Ovary (tissue), 9 donors: ENCODE data around the gene ITSN1. TPM values are rescaled to one million over a fixed set of nuclear protein-coding genes. Genes with fewer than 3 reads are reported as not detected.

Source experiments
- DNase-seq, 5 donors: peaks; one replicate each; pipeline ENCODE4 v3.0.0-alpha.2; 2019 to 2020
- H3K27ac ChIP-seq, 2 donors: fragments of 200-600 bp; one replicate each; pipeline versions ENCODE4 v1.5.1 to v1.8.0; 2019 to 2022
- H3K27me3 ChIP-seq: fragments of 200-600 bp; one replicate; pipeline ENCODE4 v1.8.0; 2022
- H3K36me3 ChIP-seq: fragments of 200-600 bp; sonication (generic); one replicate; pipeline ENCODE4 v1.5.1; 2019
- H3K4me1 ChIP-seq: one replicate; pipeline ENCODE4 v1.8.1; 2013; ENCODE audit warnings: mild to moderate bottlenecking, moderate library complexity; ENCODE audit not compliant: insufficient read depth
- H3K4me3 ChIP-seq: fragments of 200-600 bp; sonication (generic); one replicate; pipeline ENCODE4 v1.5.1; 2017
- H3K9me3 ChIP-seq, 2 donors: fragments of 200-600 bp in 1 of 2; sonication (generic) in 1 of 2; one replicate each; pipeline versions ENCODE4 v1.5.1 to v1.8.1; 2013 to 2019; ENCODE audit warnings: mild to moderate bottlenecking in 1 of 2, moderate library complexity in 1 of 2
- EP300 ChIP-seq: sonication (generic); formaldehyde crosslinking; IDR thresholded peaks from one replicate; pipeline ENCODE4 v1.6.1; 2017; ENCODE audit warnings: antibody characterized with exemption
- POLR2A ChIP-seq: fragments of 450-650 bp; IDR thresholded peaks from one replicate; pipeline ENCODE4 v1.6.1; 2017; ENCODE audit warnings: antibody characterized with exemption, mild to moderate bottlenecking, moderate library complexity
- WGBS, 3 donors: extraction: QIAGEN DNeasy Blood & Tissue Kit in 1 of 3; methylation state at CpG; one replicate each; pipeline versions ENCODE4 v1.1.5 to v1.1.7; 2013 to 2017; 5-methylcytosine and 5-hydroxymethylcytosine counted together
- intact Hi-C, 4 donors: fragments of 100-400 bp; cut with DNase I; formaldehyde crosslinking; loops; one replicate each; pipeline versions ENCODE4 v1.11.0 to v1.15.1; 2022 to 2023
- polyA plus RNA-seq, 2 donors: library from polyadenylated mRNA; stranded (reverse); fragments of 200-250 nt in 1 of 2; fragments of 350-450 nt in 1 of 2; fragmentation: Illumina TruSeq in 1 of 2; extraction: RNeasy Lipid Tissue Mini Kit (QIAGEN cat#74804) in 1 of 2; gene quantifications; one replicate each; pipeline ENCODE4 v1.2.3, GENCODE V29; 2013 to 2014
- total RNA-seq, 7 donors: library from RNA; depleted of rRNA in 2 of 7; stranded (reverse); fragments of >200 nt in 2 of 7; fragmentation: NEBNext Ultra II Directional in 3 of 7; extraction: Animal tissue kit (Norgen Biotek cat#: 25700) in 3 of 7; gene quantifications; one replicate each; pipeline versions ENCODE4 v1.1.0 to v1.2.4, GENCODE V29; 2016 to 2023
- TF ChIP-seq, protein P1 (sequence below), 3 donors: fragments of 450-650 bp in 2 of 3; fragments of 200-600 bp in 1 of 3; IDR thresholded peaks; one replicate each; pipeline versions ENCODE4 v1.5.1 to v1.8.0; 2016 to 2022; ENCODE audit warnings: antibody characterized with exemption in 3 of 3, mild to moderate bottlenecking in 1 of 3
- donor health status: DM: no; HTN: no; CAD: no; lungs with moderate emphysema.
- donor health status: DM: no; HTN: no; CAD: no.
- donor health status: Bipolar disorder and iron deficiency.
- donor health status: DM: yes; HTN: yes; CAD: no.
- donor health status: DM: no; HTN: no; CAD: no.
- donor health status: DM: yes; HTN: yes; CAD: no.

The ITSN1 gene
- total and polyA plus RNA-seq, 9 donors = 22.6 to 61.3 (median 36.4) TPM

DNA sequence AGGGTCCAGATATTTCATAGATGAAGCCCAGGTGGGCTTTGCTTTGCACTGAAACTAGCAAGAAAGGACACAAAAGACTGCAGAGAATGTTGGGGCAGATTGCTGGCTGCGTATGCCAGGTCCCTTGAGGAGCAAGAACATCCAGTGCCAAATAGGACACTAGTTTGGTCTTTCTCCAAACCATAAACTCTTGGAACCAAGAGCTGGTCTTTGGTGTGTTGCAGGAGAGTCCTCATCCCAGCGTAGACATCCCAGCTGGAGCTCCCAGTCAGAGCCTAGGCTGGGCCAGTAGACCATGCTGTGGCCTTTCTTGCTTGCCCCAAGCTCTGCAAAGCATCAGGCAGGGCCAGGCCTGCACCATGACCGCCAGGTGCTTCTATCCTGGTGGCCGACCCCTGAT lies 185.8 kb downstream of the ITSN1 start:
- TF ChIP-seq EP300 (no peak), POLR2A (no peak)
- TF ChIP-seq, protein P1, sequence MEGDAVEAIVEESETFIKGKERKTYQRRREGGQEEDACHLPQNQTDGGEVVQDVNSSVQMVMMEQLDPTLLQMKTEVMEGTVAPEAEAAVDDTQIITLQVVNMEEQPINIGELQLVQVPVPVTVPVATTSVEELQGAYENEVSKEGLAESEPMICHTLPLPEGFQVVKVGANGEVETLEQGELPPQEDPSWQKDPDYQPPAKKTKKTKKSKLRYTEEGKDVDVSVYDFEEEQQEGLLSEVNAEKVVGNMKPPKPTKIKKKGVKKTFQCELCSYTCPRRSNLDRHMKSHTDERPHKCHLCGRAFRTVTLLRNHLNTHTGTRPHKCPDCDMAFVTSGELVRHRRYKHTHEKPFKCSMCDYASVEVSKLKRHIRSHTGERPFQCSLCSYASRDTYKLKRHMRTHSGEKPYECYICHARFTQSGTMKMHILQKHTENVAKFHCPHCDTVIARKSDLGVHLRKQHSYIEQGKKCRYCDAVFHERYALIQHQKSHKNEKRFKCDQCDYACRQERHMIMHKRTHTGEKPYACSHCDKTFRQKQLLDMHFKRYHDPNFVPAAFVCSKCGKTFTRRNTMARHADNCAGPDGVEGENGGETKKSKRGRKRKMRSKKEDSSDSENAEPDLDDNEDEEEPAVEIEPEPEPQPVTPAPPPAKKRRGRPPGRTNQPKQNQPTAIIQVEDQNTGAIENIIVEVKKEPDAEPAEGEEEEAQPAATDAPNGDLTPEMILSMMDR (IDR thresholded peaks at IDR 0.05) = no peak
- no peak overlapping the region for H3K4me3 ChIP-seq
- no peaks in the 10 kb centered on the region for H3K36me3 ChIP-seq
- WGBS, 3 donors = 81 to 94% (median 88%) methylated on average over 4 of the region's 4 CpGs
- no peak overlapping the region for H3K27ac ChIP-seq
- H3K27me3 ChIP-seq = no peaks in the 10 kb centered on the region
- peaks cover 15% of the 10 kb centered on the region for H3K4me1 ChIP-seq
- DNase-seq = no peak
- intact Hi-C loops = no loop called here
- no peaks in the 10 kb centered on the region for H3K9me3 ChIP-seq

DNA sequence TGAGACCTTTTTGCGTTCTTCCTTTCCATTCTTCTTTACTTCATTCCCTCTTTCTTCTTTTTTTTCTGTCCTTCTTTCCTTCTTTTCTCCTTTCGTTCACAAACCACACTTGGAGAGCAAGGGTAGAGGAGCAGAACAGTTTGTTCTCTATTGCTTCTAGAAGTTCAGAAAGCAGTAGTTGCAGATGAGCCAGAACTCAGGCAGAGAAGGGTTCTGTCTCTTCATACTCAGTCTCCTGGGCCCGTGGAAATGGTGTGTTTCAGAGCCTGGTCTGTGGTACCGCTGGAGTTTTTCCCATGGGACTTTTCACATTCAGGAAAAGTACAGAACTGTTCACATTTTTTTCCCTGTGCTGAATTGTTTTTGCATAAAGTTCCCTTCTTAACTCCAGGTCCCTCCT lies 186.3 kb downstream of the ITSN1 start:
- no peak for DNase-seq
- Histone ChIP-seq H3K9me3 (no peaks in the 10 kb centered on the region), H3K4me1 (peaks cover 15% of the 10 kb centered on the region), H3K36me3 (no peaks in the 10 kb centered on the region), H3K27ac (no peak overlapping the region), H3K4me3 (no peak overlapping the region), H3K27me3 (no peaks in the 10 kb centered on the region)
- intact Hi-C loops = no loop called here
- no peak for TF ChIP-seq EP300
- TF ChIP-seq, protein P1 (IDR thresholded peaks at IDR 0.05) = no peak
- TF ChIP-seq POLR2A = no peak
- 75 to 90% (median 88%) methylated on average over 4 of the region's 4 CpGs for WGBS, 3 donors

DNA sequence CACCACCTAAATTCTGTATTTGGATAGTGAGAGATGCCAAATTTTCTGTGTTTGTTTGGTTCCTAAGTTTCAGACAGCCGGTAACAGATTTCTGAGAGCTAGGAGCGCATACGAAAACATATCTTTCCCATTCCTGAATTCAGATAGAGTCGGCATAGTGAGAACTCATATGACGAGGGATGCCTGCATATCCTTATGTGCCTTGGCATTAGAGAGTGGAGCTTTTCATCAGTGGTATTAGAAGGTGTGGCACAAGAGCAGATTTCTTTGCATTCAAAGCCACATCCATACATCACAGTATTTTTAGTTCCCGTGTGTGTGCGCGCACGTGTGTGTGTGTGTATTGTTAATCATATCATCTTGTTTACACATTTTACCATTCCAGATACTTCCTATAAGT lies 187.5 kb downstream of the ITSN1 start:
- WGBS, 3 donors = 92 to 95% (median 93%) methylated on average over 9 of the region's 9 CpGs
- H3K4me1 ChIP-seq = peaks cover 11% of the 10 kb centered on the region
- H3K9me3 ChIP-seq = no peaks in the 10 kb centered on the region
- DNase-seq = no peak
- TF ChIP-seq, protein P1 (IDR thresholded peaks at IDR 0.05) = no peak
- TF ChIP-seq EP300 (no peak), POLR2A (no peak)
- no peaks in the 10 kb centered on the region for H3K36me3 ChIP-seq
- no peaks in the 10 kb centered on the region for H3K27me3 ChIP-seq
- H3K27ac ChIP-seq = no peak overlapping the region
- intact Hi-C loops = no loop called here
- no peak overlapping the region for H3K4me3 ChIP-seq

DNA sequence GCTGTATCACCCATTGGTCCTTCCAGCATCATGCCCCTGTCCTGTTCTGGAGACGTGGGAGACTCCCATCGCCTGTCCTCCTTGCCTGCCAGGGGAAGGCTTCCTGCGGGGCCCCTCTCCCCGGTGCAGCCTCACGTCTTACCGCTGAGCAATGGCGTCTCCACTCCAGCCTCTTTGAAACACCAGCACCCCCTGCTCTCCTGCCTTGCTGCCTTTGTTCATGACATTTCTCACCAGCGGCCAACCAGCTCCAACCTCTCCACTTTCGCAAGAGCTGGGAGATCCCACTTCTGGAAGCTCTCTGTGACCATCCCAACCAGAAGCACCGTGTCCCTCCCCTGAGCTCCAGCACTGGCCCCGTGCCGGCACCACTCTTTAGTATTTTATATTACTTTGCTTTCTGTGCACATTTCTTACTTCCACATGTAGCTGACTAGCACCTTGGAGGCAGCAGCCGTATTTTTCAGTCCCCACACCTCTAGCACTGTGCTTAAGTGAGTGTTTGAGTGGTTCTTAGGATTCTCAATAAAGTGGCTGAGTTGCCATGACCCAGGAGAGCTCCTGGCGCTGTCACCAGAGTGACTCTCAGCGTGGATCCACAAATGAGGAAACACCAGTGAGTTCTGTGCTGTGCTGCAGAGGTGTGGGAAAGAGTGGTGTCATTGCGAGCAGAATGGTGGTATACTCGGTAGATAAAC lies 189.8 kb downstream of the ITSN1 start:
- TF ChIP-seq EP300 = no peak
- no peak for TF ChIP-seq POLR2A
- TF ChIP-seq, protein P1 (IDR thresholded peaks at IDR 0.05) = no peak
- Histone ChIP-seq H3K36me3 (no peaks in the 10 kb centered on the region), H3K4me3 (no peak overlapping the region), H3K9me3 (no peaks in the 10 kb centered on the region), H3K27me3 (no peaks in the 10 kb centered on the region), H3K4me1 (peaks cover 8% of the 10 kb centered on the region), H3K27ac (no peak overlapping the region)
- intact Hi-C loops = no loop called here
- DNase-seq = no peak
- 83 to 87% (median 84%) methylated on average over 17 of the region's 17 CpGs for WGBS, 3 donors
